ENCODE data around the gene TLR10. TPM values are rescaled to one million over a fixed set of nuclear protein-coding genes. Genes with fewer than 3 reads are reported as not detected.

The TLR10 gene
- total and polyA plus RNA-seq, 9 of the 15 experiments (the other 6 are each of a cell fraction or from before 2014, with no cell fraction given) = 0.03 to 0.05 TPM; not detected in 7

- TF ChIP-seq MBD1 (CRISPR knock-in tag; IDR thresholded peaks at IDR 0.05) = no peak
Observed at GRCh38 chr4:38829237-38829636, 46.4 kb upstream of the TLR10 start (continued).

- no peak overlapping the region for H3K27ac ChIP-seq (ENCODE audit: extremely low read depth, low read depth, low read length)
- peak overlapping the region; percentile 54; the same call in 1 of the 2 replicates for H2AFZ ChIP-seq (ENCODE audit: low read depth, low read length)
- intact Hi-C loops (cut with micrococcal nuclease) (no loop called here), in situ Hi-C loops (cut with MboI) (no loop called here)
- ChIA-PET CTCF (ENCODE audit: low intra/inter-chr PET ratio) (no interaction called here), POLR2A (interaction anchor here (0.9 kb wide), 1 partner anchor 10 kb away, joined by 3 read pairs; no protein-coding TSS in a partner anchor)
- H3K79me2 ChIP-seq (ENCODE audit: control insufficient read depth, insufficient read depth, low read length) = no peaks in the 10 kb centered on the region
- no peak for FAIRE-seq
- peak; percentile 48 for TF ChIP-seq VEZF1 (CRISPR knock-in tag; IDR thresholded peaks at IDR 0.05)
- no peak for TF ChIP-seq ZNF134 (CRISPR knock-in tag; conservative IDR thresholded peaks at IDR 0.05)
- H4K20me1 ChIP-seq (replicated peaks; ENCODE audit: control insufficient read depth, insufficient read depth, low read length) = no peaks in the 10 kb centered on the region
- BruUV-seq (replicated peaks) = no TSS peak
- H3K9me3 ChIP-seq (replicated peaks; ENCODE audit: control insufficient read depth, insufficient read depth, low read depth, low read length) = peaks cover 2% of the 10 kb centered on the region
- H3K4me1 ChIP-seq (replicated peaks in 1 of 2; ENCODE audit: control insufficient read depth in 2 of 2, insufficient read depth in 2 of 2, low read length in 2 of 2) = peaks cover 0 to 5% of the 10 kb centered on the region in 2 experiments; a peak in 1 of 5 replicates
- H3K9me1 ChIP-seq (ENCODE audit: control insufficient read depth, insufficient read depth, low read length) = no peaks in the 10 kb centered on the region
- no peak overlapping the region for H3K4me2 ChIP-seq (ENCODE audit: insufficient read depth, low read length)
- no peak overlapping the region for H3K9ac ChIP-seq (ENCODE audit: insufficient read depth in 1 of 2, low read depth in 2 of 2, low read length in 2 of 2)
- no peak overlapping the region for H3K4me3 ChIP-seq
- peak in 1 of 4 experiments; percentile 4 for DNase-seq (ENCODE audit: extremely low read depth in 1 of 4, low spot score in 3 of 4)
- 42% methylated on average over 12 of the region's 27 CpGs for WGBS (ENCODE audit: insufficient coverage, low coverage, missing lambda C conversion rate)
- no peak for ATAC-seq
- H3K36me3 ChIP-seq (ENCODE audit: control insufficient read depth, insufficient read depth, low read length) = no peaks in the 10 kb centered on the region
- H3K27me3 ChIP-seq (ENCODE audit: control insufficient read depth in 2 of 2, insufficient read depth in 2 of 2, low read length in 2 of 2) = peaks cover 6 to 16% of the 10 kb centered on the region in 2 experiments; a peak in 3 of 5 replicates
Observed at GRCh38 chr4:38823766-38824165, 41.0 kb upstream of the TLR10 start.

Data from K562 (cell line).